Dedifferentiated amniotic fluid mesenchymal stem cell (primary cell): ENCODE measurements around the gene AFAP1L1.

Experiments used
- DNase-seq: peaks from one replicate; pipeline ENCODE4 v3.0.0-alpha.2; 2016; ENCODE audit errors: extremely low spot score

The AFAP1L1 gene

DNA sequence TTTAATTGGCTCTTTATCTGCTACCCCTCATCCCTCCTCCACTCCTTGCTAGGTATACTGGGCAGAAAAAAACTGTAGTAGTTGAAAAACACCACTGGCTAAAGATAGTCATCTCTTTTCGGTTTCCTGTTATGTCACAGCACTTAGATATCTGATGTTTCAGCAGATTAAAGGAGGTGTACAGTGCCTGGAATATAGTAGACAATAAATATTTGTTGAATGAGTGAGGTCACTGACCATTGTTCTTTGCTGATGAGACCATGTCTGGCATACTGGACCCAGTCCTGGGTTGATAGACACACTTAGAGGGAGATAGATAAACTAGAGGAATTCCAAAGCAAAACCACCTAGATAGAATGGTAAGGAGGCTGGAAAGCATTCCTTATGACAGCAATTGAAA, 76.9 kb downstream of the AFAP1L1 start:
- no peak for DNase-seq

DNA sequence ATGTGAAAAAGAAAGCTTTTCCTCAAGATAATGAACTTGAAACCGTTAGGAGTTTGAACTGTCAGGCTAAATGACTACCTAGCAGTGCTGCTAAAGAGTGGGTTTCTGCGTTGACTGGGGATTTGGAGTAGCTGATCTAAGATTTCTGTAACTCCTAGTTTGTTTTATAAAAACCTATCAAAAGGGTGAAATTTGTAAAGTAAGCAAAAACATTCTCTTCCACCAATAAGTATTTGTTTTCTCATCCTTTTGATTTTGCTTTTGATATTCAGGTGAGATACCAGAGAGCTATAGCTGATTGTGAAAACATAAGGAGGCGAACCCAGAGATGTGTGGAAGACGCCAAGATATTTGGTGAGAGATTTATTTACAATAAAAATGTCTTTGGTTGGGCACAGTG, 77.7 kb downstream of the AFAP1L1 start:
- DNase-seq: no peak

DNA sequence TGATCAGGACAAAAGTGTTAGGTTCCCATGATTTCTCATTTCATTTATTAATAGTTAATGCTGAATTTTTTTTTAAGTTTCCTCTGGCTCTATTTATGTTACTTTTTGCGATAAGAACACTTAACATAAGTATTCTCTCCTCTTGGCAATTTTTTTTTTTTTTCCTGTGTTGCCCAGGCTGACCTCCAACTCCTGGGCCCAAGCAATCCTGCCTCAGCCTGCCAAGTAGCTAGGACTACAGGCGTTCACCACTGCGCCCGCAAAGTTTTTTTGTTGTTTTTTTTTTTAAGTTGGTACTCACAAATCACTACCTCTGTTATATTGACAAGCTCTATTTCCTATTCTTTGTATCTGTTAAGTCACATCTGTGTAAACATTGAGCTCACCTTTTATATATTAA, 80.5 kb downstream of the AFAP1L1 start:
- no peak for DNase-seq

DNA sequence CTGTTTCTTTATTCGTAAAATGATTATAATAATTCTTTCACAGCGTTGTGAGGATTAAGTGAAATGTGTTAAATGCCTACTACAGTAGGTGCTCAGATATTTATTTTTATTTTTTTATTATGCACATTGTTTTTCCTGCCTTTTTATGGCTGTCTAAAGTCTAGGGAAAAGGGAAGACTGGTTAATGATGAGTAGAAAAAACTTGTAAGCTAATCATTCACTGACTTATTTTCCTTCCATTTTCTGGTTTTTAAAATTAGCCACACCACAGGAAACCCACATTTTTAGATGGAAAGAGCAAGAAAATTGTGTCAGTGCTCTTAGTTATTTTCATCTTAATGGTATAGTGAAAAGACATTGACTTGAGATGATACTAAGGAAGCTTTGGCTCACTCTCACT, 82.3 kb downstream of the AFAP1L1 start:
- DNase-seq: no peak

DNA sequence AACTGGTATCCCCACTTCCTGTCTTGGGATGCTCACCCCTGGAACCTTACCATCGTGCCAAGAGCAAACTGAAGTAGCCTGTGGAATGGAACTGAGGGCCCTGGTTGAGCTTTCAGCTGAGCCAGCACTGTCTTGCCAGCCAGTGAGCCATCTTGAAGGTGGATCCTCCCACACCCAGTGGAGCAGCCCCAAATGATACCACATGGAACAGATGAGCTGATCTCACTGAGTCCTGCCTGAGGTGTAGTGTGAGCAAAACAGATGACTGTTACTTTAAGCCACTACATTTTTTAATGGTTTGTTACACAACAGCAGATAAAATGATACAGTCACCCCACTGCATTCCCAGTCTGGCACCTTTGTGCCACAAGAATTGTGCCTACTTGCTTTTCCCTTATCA, 84.0 kb downstream of the AFAP1L1 start:
- no peak for DNase-seq

DNA sequence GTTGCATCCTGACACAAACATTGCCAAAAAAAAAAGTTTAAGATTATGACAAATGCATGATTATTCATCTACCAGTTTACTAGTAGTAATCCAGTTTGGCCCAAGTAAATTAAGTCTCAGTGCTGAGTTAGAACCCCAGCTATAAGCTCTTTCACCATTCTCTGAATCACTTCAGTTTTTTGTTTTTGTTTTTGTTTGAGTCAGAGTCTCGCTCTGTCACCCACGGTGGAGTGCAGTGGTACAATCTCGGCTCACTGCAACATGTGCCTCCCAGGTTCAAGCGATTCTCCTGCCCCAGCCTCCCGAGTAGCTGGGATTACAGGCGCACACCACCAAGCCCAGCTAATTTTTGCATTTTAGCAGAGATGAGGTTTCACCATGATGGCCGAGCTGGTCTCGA, 84.7 kb downstream of the AFAP1L1 start:
- no peak for DNase-seq

DNA sequence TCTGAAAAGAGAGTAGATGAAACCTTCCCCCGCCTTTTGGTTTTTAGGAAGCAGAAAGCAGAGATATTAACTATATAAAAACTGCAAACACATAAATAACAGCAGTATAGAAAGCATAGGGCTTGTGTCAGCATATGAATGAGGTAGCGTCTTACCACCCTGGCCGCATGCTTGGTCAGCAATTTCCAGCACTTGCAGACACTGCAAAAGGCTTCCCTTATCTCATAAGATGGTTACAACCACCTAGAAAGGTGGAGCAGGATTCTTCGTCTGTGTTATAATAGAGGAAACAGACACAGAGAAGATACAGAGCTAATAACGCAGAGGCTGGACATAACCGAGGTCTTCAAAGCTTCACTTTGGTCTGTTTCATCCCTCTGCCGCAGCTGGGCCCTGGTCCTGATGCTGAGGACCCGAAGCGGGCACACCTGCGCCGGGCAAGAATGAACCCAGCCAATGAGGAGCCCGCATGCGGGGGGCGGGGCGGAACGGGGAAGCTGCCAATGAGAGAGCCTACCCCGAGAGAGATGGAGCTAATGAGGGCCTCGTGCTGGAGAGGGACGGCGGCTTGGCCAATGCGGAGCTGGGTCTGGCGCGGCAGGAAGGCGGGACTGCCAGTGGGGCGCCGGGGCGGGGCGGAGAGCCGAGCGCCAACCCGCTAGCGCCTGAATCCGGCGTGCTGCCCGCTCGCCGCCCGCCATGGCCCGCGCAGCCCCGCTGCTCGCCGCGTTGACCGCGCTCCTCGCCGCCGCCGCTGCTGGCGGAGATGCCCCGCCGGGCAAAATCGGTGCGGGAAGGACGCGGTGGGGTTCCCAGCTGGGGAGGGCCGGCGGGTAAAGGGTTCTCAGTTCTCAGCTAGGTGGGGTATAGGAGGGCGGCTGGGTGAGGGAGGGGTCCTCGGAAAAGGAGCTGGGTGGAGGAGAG, 86.0 kb downstream of the AFAP1L1 start, which contains the start of gene PCYOX1L:
PCYOX1L (plus strand) TSS at position 677 of the 924 bp plus-strand sequence; CDS start at position 700, 23 bp downstream.
- peak; percentile 96 for DNase-seq

DNA sequence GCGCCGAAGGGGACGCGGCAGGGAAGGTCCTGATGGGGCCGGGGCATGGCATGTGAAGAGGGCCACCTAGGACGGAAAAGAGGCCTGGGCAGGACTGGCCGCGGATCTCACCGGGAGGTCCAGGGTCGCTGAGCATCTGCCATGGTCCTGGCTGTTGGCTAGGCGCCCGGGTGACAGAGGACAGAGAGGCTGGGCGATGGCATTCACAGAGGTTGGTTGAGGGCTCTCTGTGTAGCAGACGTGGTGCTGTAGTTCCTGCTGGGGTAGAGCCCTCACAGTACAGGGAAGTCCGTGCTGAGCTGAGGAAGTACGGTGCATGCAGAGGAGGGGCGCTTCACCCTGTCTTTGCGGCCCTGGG, 86.6 kb downstream of the AFAP1L1 start:
- DNase-seq: no peak

DNA sequence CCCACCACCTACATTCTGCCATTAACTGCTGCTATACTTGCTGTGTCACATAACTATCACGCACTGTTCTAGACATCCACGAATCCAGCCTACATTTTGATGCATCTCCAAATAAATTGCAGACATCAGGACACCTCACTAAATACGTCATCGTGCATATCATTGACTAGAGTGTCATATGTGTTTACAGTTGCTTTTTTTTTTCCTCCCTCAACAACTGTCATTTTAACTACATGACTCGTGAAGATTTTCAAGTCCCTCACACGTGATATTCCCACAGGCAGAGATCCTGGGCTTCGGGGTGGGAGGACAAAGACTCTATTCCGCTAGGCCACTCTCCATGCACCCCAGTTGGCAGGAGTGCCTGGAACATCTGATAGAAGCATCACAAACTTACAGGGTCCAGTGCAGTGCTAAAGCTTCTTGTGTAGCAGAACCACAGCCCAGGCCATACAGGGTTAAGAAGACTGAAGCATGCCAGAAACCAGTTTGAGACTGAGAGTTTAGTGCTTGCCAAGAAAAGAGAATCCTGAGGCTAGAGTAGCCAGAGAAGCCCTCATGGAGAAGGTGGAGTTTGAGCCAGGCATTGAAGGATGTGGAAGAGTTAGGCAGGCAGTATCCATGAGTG, 87.3 kb downstream of the AFAP1L1 start:
- no peak for DNase-seq

DNA sequence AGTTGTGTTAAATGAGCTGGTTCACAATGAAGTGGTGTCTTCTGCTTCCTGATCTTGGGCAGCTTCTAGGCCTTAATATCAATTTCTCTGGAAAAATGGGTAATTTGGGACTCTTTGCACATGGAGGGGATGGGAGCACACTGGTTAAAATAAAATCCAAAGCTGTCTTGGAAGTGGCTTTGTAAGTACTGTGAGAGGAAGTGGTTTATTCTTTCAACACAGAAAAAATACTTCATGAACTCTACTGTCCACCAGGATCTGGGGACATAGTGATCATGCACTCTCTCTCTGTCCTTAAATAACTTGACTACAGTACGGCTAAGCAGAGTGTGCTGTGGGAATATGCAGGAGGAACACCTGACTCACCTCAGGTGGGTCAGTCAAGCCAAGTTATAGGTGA, 88.6 kb downstream of the AFAP1L1 start:
- no peak for DNase-seq

DNA sequence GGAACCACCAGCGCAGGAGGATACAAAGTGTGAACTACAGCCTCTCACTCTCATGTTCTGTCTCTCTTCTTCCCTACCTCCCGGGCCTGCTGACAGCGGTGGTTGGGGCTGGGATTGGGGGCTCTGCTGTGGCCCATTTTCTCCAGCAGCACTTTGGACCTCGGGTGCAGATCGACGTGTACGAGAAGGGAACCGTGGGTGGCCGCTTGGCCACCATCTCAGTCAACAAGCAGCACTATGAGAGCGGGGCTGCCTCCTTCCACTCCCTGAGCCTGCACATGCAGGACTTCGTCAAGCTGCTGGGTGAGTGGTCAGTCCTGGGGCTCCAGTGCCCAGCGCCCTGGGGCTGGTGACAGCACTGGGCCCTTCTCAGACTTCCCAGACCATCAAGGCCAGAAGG, 90.9 kb downstream of the AFAP1L1 start:
- DNase-seq: no peak

DNA sequence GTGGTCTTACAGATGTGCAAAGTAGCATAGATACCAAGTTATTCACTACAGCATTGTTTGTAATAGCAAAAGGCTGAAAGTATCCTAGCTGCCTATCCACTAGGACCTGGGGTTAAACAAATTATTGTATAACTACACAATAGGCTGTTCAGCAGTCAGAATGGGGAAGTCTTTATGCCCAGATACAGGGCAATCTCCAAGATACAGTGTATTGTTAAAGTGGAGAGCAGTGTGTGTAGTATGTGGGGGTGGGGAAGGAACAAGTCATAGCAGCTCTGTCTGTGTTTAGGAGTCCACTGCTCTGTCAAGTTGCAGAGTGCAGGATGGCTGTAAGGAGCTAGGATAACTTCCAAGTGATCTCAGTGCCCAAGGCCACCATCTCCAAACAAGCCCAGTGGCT, 91.7 kb downstream of the AFAP1L1 start:
- DNase-seq: no peak

DNA sequence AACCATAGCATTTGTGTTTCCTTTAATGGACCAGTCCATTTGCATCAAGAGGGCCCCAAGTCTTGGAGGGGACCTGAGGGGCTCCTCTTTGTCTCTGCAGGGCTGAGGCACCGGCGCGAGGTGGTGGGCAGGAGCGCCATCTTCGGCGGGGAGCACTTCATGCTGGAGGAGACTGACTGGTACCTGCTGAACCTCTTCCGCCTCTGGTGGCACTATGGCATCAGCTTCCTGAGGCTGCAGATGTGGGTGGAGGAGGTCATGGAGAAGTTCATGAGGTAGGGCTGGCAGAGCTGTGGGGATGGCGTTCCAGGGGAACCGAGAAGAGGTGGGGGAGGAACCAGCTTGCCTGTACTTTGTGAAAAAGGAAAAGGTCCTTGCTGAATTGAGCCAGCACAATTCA, 92.3 kb downstream of the AFAP1L1 start:
- DNase-seq: no peak

DNA sequence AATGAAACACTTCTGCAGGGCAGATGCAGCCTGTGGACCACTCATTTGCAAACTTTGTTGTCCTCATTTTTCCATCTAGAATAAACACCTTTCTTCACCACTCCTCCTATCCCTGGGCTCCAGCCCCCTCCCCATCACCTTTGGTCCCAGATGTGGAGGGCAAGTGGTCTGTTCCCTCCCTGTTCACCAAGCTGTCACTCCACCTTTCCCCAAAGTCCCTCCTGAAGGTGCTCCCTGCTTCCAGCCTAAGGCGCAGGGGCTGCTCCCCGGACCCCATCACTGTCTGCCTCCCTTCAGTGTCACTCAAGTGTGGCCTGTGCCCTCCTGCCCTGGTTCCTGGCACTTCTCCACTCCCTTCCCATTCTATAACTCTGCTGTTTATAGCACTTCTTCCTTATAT, 93.1 kb downstream of the AFAP1L1 start:
- DNase-seq: no peak

DNA sequence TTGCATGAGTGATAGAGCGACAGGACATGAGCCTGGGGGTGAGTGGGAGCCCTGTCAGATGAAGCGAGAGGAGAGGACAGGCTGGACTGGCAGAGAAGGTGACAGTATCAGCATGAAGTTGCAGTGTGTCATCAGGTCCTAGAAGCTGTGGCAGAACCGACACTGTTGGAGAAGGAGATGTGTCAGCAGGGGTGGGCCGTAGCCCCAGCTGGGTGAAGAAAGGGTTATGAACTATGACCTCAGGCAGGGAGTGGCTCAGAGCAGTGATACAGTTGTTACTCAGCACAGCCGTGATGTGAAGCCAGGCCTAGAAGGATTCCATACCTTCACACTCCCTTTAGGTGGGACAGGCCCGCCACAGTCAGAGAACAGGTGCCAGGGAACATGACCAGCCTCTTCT, 93.8 kb downstream of the AFAP1L1 start:
- no peak for DNase-seq

DNA sequence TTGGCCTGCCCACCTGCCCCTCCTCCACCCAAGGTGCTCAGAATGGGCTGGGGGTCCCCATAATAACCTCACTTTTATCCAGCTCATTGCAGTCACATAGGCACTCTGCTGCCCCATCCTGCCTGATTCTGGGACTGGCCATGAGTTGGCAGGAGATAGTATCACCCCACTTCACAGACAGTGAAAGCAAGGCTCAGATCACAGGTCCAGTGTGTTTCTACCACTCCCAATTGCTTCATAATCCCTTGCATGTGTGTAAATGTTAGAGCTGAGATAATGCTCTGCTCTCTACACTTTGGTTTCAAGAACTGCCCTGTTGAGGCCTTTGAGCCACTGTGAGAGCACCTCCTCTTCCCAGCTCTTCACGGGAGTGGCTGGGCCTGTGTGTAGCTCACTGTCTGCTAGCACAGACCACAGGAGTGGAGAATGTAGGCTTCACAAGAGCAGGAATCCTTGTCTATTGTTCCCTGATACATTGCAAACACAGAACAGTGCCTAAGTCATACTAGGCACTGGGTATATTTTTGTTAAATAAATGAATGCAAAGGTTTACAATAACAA, 94.6 kb downstream of the AFAP1L1 start:
- no peak for DNase-seq

DNA sequence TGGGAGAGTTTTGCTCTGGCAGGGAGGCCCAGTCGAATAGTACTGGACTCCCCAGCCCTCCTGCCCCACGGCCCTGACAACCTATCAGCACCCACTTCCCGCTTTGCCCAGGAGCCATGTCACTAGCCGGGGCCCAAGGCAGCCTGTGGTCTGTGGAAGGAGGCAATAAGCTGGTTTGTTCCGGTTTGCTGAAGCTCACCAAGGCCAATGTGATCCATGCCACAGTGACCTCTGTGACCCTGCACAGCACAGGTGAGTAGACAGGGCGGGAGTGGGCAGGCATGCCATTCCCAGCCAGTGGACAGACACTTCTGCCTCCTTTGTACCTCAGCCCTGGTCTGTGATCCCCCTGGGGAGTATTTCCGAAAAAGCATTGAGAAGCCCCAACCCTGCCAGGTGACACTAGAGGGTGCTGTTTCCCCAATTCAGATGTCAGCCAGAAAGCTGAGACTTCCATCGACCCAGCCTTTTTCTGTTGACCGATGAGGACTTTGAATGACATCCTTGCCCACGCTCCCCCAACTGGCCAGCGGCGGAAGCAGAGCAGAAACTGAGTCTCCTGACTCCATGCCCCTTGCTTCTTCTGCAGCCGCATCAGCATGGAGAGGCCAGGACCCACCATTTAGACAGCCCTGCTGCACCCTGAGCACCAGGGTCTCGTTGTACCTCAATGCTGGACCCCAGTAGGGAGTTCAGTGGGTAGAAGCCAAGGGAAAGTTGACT, 95.8 kb downstream of the AFAP1L1 start:
- peak; percentile 72 for DNase-seq

DNA sequence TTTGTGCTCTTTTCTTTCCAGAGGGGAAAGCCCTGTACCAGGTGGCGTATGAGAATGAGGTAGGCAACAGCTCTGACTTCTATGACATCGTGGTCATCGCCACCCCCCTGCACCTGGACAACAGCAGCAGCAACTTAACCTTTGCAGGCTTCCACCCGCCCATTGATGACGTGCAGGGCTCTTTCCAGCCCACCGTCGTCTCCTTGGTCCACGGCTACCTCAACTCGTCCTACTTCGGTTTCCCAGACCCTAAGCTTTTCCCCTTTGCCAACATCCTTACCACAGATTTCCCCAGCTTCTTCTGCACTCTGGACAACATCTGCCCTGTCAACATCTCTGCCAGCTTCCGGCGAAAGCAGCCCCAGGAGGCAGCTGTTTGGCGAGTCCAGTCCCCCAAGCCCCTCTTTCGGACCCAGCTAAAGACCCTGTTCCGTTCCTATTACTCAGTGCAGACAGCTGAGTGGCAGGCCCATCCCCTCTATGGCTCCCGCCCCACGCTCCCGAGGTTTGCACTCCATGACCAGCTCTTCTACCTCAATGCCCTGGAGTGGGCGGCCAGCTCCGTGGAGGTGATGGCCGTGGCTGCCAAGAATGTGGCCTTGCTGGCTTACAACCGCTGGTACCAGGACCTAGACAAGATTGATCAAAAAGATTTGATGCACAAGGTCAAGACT, 96.5 kb downstream of the AFAP1L1 start:
- no peak for DNase-seq

DNA sequence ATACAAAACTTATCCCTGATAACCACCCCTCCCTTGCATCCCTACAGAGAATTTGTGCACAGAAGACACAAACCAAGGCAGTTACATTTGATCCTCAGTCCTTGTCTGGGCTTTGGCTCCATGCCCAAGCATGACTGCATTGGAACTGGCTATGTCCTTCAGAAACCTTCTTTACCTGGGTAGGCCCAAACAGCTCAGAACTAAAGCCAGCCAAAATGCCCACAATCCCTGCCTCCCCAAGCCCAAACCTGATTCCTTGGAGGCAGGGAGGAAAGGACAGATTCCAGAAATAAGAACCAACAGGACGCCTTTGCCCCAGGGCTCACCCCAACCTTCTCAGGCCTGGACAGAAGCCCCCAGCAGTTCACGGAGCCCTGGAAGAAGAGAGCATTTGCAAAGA, 99.2 kb downstream of the AFAP1L1 start:
- no peak for DNase-seq

DNA sequence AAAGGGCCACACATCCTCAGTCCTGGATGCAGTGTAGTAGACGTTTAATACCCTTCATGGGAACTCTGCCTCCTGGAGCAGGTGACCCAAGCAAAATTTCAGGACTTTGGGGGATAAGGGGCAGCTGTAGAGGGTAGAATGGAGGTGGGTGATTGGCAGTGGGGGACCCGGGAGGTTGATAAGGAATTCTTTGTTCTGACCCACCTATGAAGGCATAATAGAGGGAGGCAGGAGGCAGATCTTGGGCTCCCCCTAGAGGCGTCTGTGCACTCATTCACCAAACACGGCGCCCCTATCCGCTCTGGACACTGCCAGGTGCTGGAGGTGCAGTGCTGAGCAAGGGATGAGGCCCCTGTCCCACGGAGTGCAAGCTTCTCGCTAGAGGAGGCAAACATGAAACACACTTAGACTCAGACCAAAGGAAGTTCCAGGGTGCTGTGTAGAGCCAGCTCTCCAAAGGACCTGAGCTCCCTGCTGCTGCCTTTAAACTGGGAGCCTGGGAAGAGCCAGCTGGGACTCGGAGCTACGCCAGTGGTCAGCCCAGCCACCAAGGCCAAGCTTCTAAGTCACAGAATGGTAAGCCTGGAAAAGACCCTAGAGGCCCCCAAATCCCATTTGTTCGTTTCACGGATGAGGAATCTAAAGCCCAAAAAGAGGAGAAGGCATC, 99.8 kb downstream of the AFAP1L1 start:
- peak; percentile 30 for DNase-seq

DNA sequence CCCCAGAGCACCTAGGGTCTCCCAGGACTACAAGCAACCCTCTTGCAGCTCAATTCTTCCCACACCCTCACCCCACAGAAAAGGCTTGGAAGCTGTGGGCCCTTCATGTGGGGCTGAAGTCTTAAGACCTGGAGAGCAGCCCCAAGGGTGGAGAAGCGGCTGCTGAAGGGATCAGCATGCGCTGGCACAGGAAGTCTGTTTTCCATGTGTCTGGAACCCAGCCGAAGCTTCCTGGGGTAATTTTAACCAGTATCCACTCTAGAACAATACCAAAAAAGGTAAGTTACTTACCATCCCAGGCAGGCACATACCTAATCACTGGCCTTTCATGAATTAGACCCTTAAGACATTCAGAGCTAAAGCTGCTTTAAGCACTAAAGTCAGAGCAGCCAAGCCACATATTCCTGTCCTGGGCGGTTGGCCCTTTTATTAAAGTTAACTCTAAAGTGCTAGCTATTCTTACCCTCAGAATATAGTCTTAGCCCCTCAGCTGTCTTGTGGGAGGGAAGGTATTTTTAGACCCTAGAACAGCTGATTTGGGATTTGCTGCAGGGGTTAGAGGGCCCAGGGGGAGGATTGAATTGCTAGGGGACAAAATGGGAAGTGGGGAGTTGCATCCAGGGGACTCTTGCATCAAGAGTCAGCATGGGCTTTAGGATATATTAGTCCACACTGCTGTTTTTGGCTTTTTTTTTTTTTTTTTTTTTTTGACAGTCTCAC, 100.6 kb downstream of the AFAP1L1 start:
- DNase-seq: no peak
